Measurements from ENCODE around the gene PNP.

DNA sequence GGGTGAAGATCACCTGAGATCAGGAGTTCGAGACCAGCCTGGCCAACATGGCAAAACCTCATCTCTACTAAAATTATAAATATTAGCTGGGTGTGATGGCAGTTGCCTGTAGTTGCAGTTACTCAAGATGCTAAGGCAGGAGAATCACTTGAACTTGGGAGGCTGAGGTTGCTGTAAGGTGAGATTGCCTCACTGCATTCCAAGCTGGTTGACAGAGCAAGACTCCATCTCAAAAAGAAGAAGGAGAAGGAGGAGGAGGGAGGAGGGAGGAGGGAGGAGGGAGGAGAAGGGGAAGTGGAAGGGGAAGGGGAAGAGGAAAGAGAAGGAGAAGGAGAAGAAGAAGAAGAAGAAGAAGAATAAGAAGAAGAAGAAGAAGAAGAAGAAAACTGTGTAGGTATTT, 53.1 kb downstream of the PNP start:
- TF ChIP-seq CTCF (conservative IDR thresholded peaks at IDR 0.05 in 1 of 2, IDR thresholded peaks at IDR 0.05 in 1 of 2; ENCODE audit: low read depth in 1 of 2, low read length in 2 of 2) (no peak), EZH2 (IDR thresholded peaks at IDR 0.05; ENCODE audit: low read length, missing control alignments) (no peak)

Measured in fibroblast of lung (primary cell).